HepG2 (cell line): ENCODE results near the gene IFIH1.

ENCODE experiments used
- CEBPB ChIP-seq: IDR thresholded peaks from 2 replicates; pipeline ENCODE4 v1.6.1; 2011; ENCODE audit warnings: low read depth, low read length, improper control_type of control experiment, borderline replicate concordance
- FOXM1 ChIP-seq: sonication (generic); formaldehyde crosslinking; IDR thresholded peaks from 2 replicates; pipeline ENCODE4 v1.5.0; 2020; ENCODE audit warnings: missing genetic modification reagents
- MYC ChIP-seq: sonication (generic); formaldehyde crosslinking; IDR thresholded peaks from 2 replicates; pipeline ENCODE4 v1.9.0; 2021; ENCODE audit warnings: missing genetic modification reagents, borderline replicate concordance
- POLR2A ChIP-seq, 2 experiments: IDR thresholded peaks; 2 replicates each; pipeline ENCODE4 v1.6.1; 2011; ENCODE audit warnings: low read depth in 2 of 2, low read length in 2 of 2, mild to moderate bottlenecking in 1 of 2, moderate library complexity in 1 of 2; ENCODE audit not compliant: insufficient read depth in 1 of 2
- STAG1 ChIP-seq: sonication (generic); formaldehyde crosslinking; IDR thresholded peaks from 2 replicates; pipeline ENCODE4 v1.4.0; 2020; ENCODE audit warnings: missing genetic modification reagents
- ZBTB1 ChIP-seq: sonication (generic); formaldehyde crosslinking; IDR thresholded peaks from 2 replicates; pipeline ENCODE4 v1.4.0; 2020; ENCODE audit warnings: missing genetic modification reagents, borderline replicate concordance
- ZNF124 ChIP-seq: sonication (generic); formaldehyde crosslinking; IDR thresholded peaks from 2 replicates; pipeline ENCODE4 v1.4.0; 2020; ENCODE audit warnings: missing genetic modification reagents
- ZNF296 ChIP-seq: sonication (generic); formaldehyde crosslinking; conservative IDR thresholded peaks from 2 replicates; pipeline ENCODE4 v1.5.0; 2020; ENCODE audit warnings: mild to moderate bottlenecking, missing genetic modification reagents
- TF ChIP-seq, protein P1 (sequence below): IDR thresholded peaks from 2 replicates; pipeline ENCODE4 v1.6.1; 2012; ENCODE audit warnings: inconsistent platforms
- TF ChIP-seq, protein P2 (sequence below), 2 experiments: sonication (generic) in 1 of 2; formaldehyde crosslinking in 1 of 2; IDR thresholded peaks; 2 replicates each; pipeline versions ENCODE4 v1.5.1 to v1.6.1; 2011 to 2020; ENCODE audit warnings: borderline replicate concordance in 1 of 2, low read depth in 1 of 2, low read length in 1 of 2, mild to moderate bottlenecking in 1 of 2, missing genetic modification reagents in 1 of 2, moderate library complexity in 1 of 2
- TF ChIP-seq, protein P3 (sequence below): sonication (generic); formaldehyde crosslinking; IDR thresholded peaks from 2 replicates; pipeline ENCODE4 v1.5.0; 2020; ENCODE audit warnings: mild to moderate bottlenecking, missing genetic modification reagents, moderate library complexity
- TF ChIP-seq, protein P4 (sequence below): sonication (generic); formaldehyde crosslinking; IDR thresholded peaks from 2 replicates; pipeline ENCODE4 v1.4.0; 2020; ENCODE audit warnings: mild to moderate bottlenecking, missing genetic modification reagents

DNA sequence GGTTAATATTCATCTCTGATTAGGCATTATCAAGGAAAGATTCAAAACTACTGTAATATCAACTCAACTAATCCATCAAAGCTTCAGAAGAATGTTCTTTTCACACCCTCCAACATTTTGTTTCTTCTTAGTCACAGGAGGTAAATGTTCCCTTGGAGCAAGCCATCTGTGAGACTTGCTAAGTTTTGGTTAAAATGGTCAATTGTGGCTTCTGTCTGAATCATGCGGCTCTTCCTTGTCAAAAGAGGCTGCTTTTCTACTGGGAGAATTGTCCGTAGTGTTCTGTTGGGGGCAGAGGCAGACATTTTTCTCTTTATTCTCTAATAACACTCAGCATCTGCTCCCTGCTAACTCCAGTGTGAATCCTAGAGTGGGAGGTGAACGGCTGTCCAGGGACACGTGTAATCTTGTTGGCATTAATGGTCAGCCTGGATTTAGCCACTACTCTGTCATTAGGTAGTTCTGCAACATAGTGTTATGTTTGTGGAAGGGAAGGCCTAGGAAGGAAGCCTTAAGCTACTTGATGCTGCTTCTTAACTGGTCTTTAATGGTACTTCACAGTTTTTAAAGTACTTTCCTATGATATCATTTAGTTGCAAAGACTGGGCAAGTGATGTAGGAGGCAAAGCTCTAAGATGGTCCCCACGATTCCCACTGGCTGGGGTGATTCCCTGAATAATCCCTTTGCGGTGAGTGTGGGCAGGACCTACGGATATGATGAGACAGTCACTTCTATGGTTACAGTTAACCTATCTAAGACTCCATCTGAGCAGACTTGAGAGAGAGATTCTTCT lies 52.6 kb downstream of the IFIH1 start:
- no peak for TF ChIP-seq ZNF124
- TF ChIP-seq FOXM1 (CRISPR knock-in tag), result no peak
- TF ChIP-seq MYC (CRISPR knock-in tag), result no peak
- TF ChIP-seq, protein P1, sequence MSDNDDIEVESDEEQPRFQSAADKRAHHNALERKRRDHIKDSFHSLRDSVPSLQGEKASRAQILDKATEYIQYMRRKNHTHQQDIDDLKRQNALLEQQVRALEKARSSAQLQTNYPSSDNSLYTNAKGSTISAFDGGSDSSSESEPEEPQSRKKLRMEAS, result no peak
- TF ChIP-seq, protein P2, sequence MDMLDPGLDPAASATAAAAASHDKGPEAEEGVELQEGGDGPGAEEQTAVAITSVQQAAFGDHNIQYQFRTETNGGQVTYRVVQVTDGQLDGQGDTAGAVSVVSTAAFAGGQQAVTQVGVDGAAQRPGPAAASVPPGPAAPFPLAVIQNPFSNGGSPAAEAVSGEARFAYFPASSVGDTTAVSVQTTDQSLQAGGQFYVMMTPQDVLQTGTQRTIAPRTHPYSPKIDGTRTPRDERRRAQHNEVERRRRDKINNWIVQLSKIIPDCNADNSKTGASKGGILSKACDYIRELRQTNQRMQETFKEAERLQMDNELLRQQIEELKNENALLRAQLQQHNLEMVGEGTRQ (IDR thresholded peaks at IDR 0.05; ENCODE audit: low read depth, low read length), result no peak
- TF ChIP-seq, protein P2 (CRISPR knock-in tag; IDR thresholded peaks at IDR 0.05; ENCODE audit: borderline replicate concordance), result no peak
- TF ChIP-seq, protein P3, sequence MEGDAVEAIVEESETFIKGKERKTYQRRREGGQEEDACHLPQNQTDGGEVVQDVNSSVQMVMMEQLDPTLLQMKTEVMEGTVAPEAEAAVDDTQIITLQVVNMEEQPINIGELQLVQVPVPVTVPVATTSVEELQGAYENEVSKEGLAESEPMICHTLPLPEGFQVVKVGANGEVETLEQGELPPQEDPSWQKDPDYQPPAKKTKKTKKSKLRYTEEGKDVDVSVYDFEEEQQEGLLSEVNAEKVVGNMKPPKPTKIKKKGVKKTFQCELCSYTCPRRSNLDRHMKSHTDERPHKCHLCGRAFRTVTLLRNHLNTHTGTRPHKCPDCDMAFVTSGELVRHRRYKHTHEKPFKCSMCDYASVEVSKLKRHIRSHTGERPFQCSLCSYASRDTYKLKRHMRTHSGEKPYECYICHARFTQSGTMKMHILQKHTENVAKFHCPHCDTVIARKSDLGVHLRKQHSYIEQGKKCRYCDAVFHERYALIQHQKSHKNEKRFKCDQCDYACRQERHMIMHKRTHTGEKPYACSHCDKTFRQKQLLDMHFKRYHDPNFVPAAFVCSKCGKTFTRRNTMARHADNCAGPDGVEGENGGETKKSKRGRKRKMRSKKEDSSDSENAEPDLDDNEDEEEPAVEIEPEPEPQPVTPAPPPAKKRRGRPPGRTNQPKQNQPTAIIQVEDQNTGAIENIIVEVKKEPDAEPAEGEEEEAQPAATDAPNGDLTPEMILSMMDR (CRISPR knock-in tag), result no peak
- no peak for TF ChIP-seq ZBTB1
- TF ChIP-seq STAG1 (CRISPR knock-in tag), result no peak
- TF ChIP-seq POLR2A (IDR thresholded peaks at IDR 0.05; ENCODE audit: insufficient read depth in 1 of 2, low read depth in 2 of 2, low read length in 2 of 2), result no peak
- no peak for TF ChIP-seq ZNF296 (CRISPR knock-in tag)
- TF ChIP-seq, protein P4, sequence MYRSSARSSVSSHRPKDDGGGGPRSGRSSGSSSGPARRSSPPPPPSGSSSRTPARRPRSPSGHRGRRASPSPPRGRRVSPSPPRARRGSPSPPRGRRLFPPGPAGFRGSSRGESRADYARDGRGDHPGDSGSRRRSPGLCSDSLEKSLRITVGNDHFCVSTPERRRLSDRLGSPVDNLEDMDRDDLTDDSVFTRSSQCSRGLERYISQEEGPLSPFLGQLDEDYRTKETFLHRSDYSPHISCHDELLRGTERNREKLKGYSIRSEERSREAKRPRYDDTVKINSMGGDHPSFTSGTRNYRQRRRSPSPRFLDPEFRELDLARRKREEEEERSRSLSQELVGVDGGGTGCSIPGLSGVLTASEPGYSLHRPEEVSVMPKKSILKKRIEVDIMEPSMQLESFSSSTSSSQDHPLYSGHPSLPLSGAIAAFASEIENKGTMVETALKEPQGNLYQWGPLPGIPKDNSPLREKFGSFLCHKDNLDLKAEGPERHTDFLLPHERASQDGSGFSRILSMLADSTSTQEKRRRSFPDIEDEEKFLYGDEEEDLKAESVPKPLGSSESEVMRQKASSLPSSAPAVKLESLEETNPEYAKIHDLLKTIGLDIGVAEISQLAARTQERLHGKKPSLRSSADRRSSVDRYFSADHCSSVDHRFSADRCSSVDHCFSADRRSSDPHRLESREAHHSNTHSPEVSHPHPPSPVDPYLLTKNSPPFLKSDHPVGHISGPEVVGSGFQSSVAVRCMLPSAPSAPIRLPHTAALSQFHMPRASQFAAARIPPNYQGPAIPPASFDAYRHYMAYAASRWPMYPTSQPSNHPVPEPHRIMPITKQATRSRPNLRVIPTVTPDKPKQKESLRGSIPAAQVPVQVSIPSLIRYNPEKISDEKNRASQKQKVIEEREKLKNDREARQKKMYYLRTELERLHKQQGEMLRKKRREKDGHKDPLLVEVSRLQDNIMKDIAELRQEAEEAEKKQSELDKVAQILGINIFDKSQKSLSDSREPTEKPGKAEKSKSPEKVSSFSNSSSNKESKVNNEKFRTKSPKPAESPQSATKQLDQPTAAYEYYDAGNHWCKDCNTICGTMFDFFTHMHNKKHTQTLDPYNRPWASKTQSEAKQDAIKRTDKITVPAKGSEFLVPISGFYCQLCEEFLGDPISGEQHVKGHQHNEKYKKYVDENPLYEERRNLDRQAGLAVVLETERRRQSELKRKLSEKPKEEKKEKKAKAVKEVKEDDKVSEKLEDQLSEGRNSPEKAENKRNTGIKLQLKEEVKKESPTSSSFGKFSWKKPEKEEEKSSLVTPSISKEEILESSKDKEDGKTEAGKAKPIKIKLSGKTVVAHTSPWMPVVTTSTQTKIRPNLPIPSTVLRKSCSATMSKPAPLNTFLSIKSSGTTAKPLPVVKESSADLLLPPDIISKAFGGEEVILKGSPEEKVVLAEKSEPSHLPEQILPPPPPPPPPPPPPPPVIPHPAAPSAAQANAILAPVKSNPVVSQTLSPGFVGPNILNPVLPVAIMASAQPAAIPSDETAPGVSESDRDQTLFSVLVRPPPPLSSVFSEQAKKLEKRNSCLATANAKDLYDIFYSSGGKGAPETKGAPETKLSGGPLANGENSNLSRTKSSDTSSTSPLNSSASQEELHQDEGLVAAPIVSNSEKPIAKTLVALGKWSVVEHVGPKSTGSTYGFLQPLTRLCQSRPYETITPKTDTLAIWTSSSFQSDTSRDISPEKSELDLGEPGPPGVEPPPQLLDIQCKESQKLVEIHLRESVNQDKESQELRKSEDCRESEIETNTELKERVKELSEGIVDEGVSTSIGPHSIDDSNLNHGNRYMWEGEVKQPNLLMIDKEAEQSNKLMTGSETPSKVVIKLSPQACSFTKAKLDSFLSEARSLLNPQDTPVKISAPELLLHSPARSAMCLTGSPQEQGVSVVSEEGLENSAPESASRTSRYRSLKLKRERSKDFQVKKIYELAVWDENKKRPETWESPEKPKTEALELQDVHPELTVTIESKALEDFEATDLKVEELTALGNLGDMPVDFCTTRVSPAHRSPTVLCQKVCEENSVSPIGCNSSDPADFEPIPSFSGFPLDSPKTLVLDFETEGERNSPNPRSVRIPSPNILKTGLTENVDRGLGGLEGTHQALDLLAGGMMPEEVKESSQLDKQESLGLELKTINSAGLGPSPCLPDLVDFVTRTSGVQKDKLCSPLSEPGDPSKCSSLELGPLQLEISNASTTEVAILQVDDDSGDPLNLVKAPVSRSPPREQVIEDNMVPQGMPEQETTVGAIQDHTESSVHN (CRISPR knock-in tag), result no peak
- no peak for TF ChIP-seq CEBPB
